HCT116 (cell line): Measurements from ENCODE around the gene SYCE1. TPM values are rescaled to one million over a fixed set of nuclear protein-coding genes. Genes with fewer than 3 reads are reported as not detected.

Experiments
- ATAC-seq: fragments of 200-7000 bp; cut with Tn5 transposase; 2 replicates; pipeline ENCODE4 v1.9.1; 2020; ENCODE audit warnings: mild to moderate bottlenecking, moderate library complexity
- BruUV-seq: library from RNA; stranded (reverse); fragments of 400-500 nt; replicated peaks from 2 replicates; lab custom pipeline; 2021; lab: Mats Ljungman, UMichigan
- CTCF ChIA-PET: fragments of 300-600 bp; sonication (Branson Sonifier 250); formaldehyde crosslinking; loops from one replicate; lab custom pipeline; 2021; ENCODE audit warnings: antibody characterized with exemption; lab: Charles Lee
- POLR2A ChIA-PET: fragments of 300-600, 350-600 bp; sonication (Branson Sonifier 250); formaldehyde crosslinking; loops from one replicate; lab custom pipeline; 2021; ENCODE audit warnings: antibody characterized with exemption; lab: Charles Lee
- RAD21 ChIA-PET, 2 experiments: fragments of 300-600 bp; sonication (Branson Sonifier 250); formaldehyde crosslinking; loops; one replicate each; lab custom pipeline; 2023; ENCODE audit warnings: low total read pairs in 2 of 2; ENCODE audit not compliant: uncharacterized antibody in 2 of 2, unreplicated experiment in 2 of 2, low non-redundant PET in 1 of 2; lab: Charles Lee
- DNase-seq: peaks from one replicate; pipeline ENCODE4 v3.0.0-alpha.2; 2010; ENCODE audit warnings: low read depth, low spot score
- H2AFZ ChIP-seq: fragments of 200-600 bp; shearing (Covaris generic), sonication (generic); 2 replicates; pipeline ENCODE4 v1.6.1; 2017; ENCODE audit warnings: low read depth, mixed run types, mixed read lengths, antibody characterized with exemption, low read length; ENCODE audit not compliant: poor library complexity, severe bottlenecking
- H3K27ac ChIP-seq: 2 replicates; pipeline ENCODE4 v1.5.1; 2012; ENCODE audit warnings: low read depth, low read length
- H3K27me3 ChIP-seq: fragments of 200-600 bp; sonication (generic); 2 replicates; pipeline ENCODE4 v1.6.1; 2016; ENCODE audit warnings: mixed run types, low read length, mixed read lengths; ENCODE audit not compliant: insufficient read depth
- H3K36me3 ChIP-seq, 2 experiments: fragments of 200-500 bp in 1 of 2; fragments of 200-600 bp in 1 of 2; sonication (Bioruptor generic) in 1 of 2; sonication (generic) in 1 of 2; 2 replicates each; pipeline versions ENCODE4 v1.5.1 to v1.6.1; 2014 to 2016; ENCODE audit warnings: low read length in 2 of 2, inconsistent platforms in 1 of 2, mixed read lengths in 1 of 2, mixed run types in 1 of 2; ENCODE audit not compliant: insufficient read depth in 2 of 2, control insufficient read depth in 1 of 2
- H3K4me1 ChIP-seq, 2 experiments: fragments of 200-600 bp in 1 of 2; sonication (generic) in 1 of 2; 2 replicates each; pipeline versions ENCODE4 v1.5.1 to v1.6.1; 2012 to 2017; ENCODE audit warnings: low read length in 2 of 2, inconsistent platforms in 1 of 2, mild to moderate bottlenecking in 1 of 2, mixed read lengths in 1 of 2, mixed run types in 1 of 2, moderate library complexity in 1 of 2; ENCODE audit not compliant: insufficient read depth in 2 of 2, control insufficient read depth in 1 of 2
- H3K4me2 ChIP-seq: fragments of 200-600 bp; sonication (generic); 2 replicates; pipeline ENCODE4 v1.6.1; 2017; ENCODE audit warnings: mixed run types, low read length, mixed read lengths
- H3K4me3 ChIP-seq, 2 experiments: fragments of 200-600 bp in 1 of 2; sonication (generic) in 1 of 2; replicated peaks in 1 of 2; 2 replicates each; pipeline ENCODE4 v1.5.1; 2011 to 2016; ENCODE audit warnings: low read length in 2 of 2, control low read depth in 1 of 2, low read depth in 1 of 2, mild to moderate bottlenecking in 1 of 2, mixed read lengths in 1 of 2, mixed run types in 1 of 2
- H3K79me2 ChIP-seq: fragments of 200-600 bp; sonication (generic); 2 replicates; pipeline ENCODE4 v1.6.1; 2017; ENCODE audit warnings: mild to moderate bottlenecking, mixed run types, low read length, moderate library complexity, mixed read lengths; ENCODE audit not compliant: insufficient read depth
- H3K9ac ChIP-seq: fragments of 200-600 bp; sonication (generic); 2 replicates; pipeline ENCODE4 v1.6.1; 2016; ENCODE audit warnings: low read length, mixed read lengths
- H3K9me2 ChIP-seq: fragments of 200-600 bp; sonication (generic), shearing (Covaris generic); 2 replicates; pipeline ENCODE4 v1.6.1; 2017; ENCODE audit warnings: mixed run types, mild to moderate bottlenecking, moderate library complexity; ENCODE audit not compliant: insufficient read depth
- H3K9me3 ChIP-seq, 2 experiments: fragments of 200-500 bp in 1 of 2; fragments of 200-600 bp in 1 of 2; sonication (Bioruptor generic) in 1 of 2; sonication (generic) in 1 of 2; 2 replicates each; pipeline ENCODE4 v1.6.1; 2014 to 2017; ENCODE audit warnings: low read length in 2 of 2, mixed read lengths in 2 of 2, inconsistent platforms in 1 of 2, low read depth in 1 of 2, mild to moderate bottlenecking in 1 of 2, mixed run types in 1 of 2, moderate library complexity in 1 of 2; ENCODE audit not compliant: control insufficient read depth in 1 of 2, insufficient read depth in 1 of 2
- H4K20me1 ChIP-seq: fragments of 200-600 bp; sonication (generic), shearing (Covaris generic); 2 replicates; pipeline ENCODE4 v1.6.1; 2017; ENCODE audit warnings: mixed run types, mild to moderate bottlenecking, moderate library complexity; ENCODE audit not compliant: insufficient read depth
- CBX3 ChIP-seq: IDR thresholded peaks from 2 replicates; pipeline ENCODE4 v1.6.1; 2012; ENCODE audit warnings: low read depth
- CEBPB ChIP-seq: IDR thresholded peaks from 2 replicates; pipeline ENCODE4 v1.6.1; 2012; ENCODE audit warnings: low read depth
- EGR1 ChIP-seq: IDR thresholded peaks from 2 replicates; pipeline ENCODE4 v1.6.1; 2012; ENCODE audit warnings: low read depth
- ELF1 ChIP-seq: IDR thresholded peaks from 2 replicates; pipeline ENCODE4 v1.6.1; 2012; ENCODE audit warnings: low read depth, borderline replicate concordance
- EZH2 ChIP-seq: fragments of 200-600 bp; sonication (generic); IDR thresholded peaks from 2 replicates; pipeline ENCODE4 v1.6.1; 2017; ENCODE audit warnings: antibody characterized with exemption, mixed run types
- EZH2phosphoT487 ChIP-seq: fragments of 200-600 bp; IDR thresholded peaks from 2 replicates; pipeline ENCODE4 v1.6.1; 2018; ENCODE audit warnings: antibody characterized with exemption, borderline replicate concordance
- FOSL1 ChIP-seq: IDR thresholded peaks from 2 replicates; pipeline ENCODE4 v1.6.1; 2012; ENCODE audit warnings: low read depth
- JUND ChIP-seq: IDR thresholded peaks from 2 replicates; pipeline ENCODE4 v1.6.1; 2012
- POLR2A ChIP-seq: IDR thresholded peaks from 2 replicates; pipeline ENCODE4 v1.7.0; 2011; ENCODE audit warnings: borderline replicate concordance; ENCODE audit not compliant: insufficient read depth, insufficient read length; ENCODE audit errors: extremely low read depth
- POLR2AphosphoS5 ChIP-seq: IDR thresholded peaks from 2 replicates; pipeline ENCODE4 v1.6.1; 2011; ENCODE audit warnings: mild to moderate bottlenecking, low read depth, low read length, moderate library complexity
- RAD21 ChIP-seq: IDR thresholded peaks from 2 replicates; pipeline ENCODE4 v1.6.1; 2012; ENCODE audit warnings: low read depth, mild to moderate bottlenecking
- SIN3A ChIP-seq: IDR thresholded peaks from 2 replicates; pipeline ENCODE4 v1.6.1; 2012; ENCODE audit warnings: low read depth
- SP1 ChIP-seq: IDR thresholded peaks from 2 replicates; pipeline ENCODE4 v1.6.1; 2012; ENCODE audit warnings: low read depth
- TCF7L2 ChIP-seq: IDR thresholded peaks from 2 replicates; pipeline ENCODE4 v1.7.0; 2011; ENCODE audit warnings: borderline replicate concordance, inconsistent platforms; ENCODE audit not compliant: insufficient read depth, insufficient read length; ENCODE audit errors: extremely low read depth
- YY1 ChIP-seq: IDR thresholded peaks from 2 replicates; pipeline ENCODE4 v1.6.1; 2011; ENCODE audit warnings: low read length, low read depth, moderate library complexity, mild to moderate bottlenecking; ENCODE audit not compliant: insufficient replicate concordance; ENCODE audit errors: extremely low read depth
- ZFX ChIP-seq: fragments of 450-650 bp; IDR thresholded peaks from 2 replicates; pipeline ENCODE4 v1.6.1; 2017
- ZNF274 ChIP-seq: fragments of 200-500 bp; sonication (Bioruptor generic); IDR thresholded peaks from 2 replicates; pipeline ENCODE4 v1.6.1; 2014; ENCODE audit warnings: mild to moderate bottlenecking, low read depth, low read length, inconsistent platforms
- intact Hi-C: fragments of 100-400 bp; cut with micrococcal nuclease; formaldehyde crosslinking; loops from 2 replicates; pipeline ENCODE4 v1.10.0; 2022
- total RNA-seq: library from RNA; stranded (reverse); gene quantifications from one replicate; pipeline ENCODE4 v1.2.1, GENCODE V29; 2021; ENCODE audit not compliant: unreplicated experiment
- TF ChIP-seq, protein P1 (sequence below): IDR thresholded peaks from 2 replicates; pipeline ENCODE4 v1.6.1; 2012; ENCODE audit warnings: low read depth
- TF ChIP-seq, protein P2 (sequence below): IDR thresholded peaks from 2 replicates; pipeline ENCODE4 v1.6.1; 2012
- TF ChIP-seq, protein P3 (sequence below), 3 experiments: fragments of 200-600 bp in 1 of 3; sonication (generic) in 1 of 3; IDR thresholded peaks in 2 of 3; conservative IDR thresholded peaks in 1 of 3; 2 replicates each; pipeline ENCODE4 v1.5.1; 2012 to 2017; ENCODE audit warnings: low read depth in 2 of 3, low read length in 2 of 3, antibody characterized with exemption in 1 of 3, borderline replicate concordance in 1 of 3, control low read depth in 1 of 3, mild to moderate bottlenecking in 1 of 3, mixed read lengths in 1 of 3, mixed run types in 1 of 3, moderate library complexity in 1 of 3; ENCODE audit not compliant: insufficient read depth in 1 of 3

The SYCE1 gene
- total RNA-seq, 1 experiment from 2014 or later = not detected

DNA sequence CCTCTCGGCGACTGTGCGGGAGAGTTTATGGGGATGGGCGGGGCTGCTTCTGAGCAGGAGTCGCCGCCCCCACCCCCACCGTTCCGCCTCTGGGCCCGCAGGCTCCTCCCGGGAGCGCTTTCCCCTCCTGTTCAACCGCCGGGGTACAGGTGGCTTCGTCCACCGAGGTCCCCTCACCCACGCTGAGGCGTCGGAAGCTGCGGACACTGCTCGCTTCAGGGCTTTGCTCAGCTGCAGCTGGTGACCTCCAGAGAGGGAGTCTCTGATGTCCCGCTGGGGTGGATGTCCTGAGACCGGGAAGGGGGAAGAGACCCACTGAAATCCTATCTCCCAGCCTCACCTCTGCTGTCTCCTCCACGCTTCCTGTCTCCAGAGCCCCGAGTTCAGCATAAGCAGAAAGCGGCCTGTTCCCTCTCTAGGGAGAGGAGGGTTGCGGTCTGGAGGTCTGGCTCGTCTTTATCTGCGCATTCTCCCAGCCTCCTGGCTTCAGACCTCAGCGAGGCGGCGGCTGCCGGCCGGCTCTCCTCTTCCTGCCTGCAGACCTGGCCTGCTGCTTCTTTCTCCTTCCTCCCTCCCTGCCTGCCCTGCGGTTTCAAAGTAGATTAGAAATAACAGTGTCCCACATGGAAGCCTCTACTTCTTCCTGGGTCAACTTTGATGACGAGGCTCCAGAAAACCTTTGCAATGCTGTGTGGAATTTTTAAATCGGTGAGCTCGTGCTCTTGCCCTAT is 36.4 kb downstream of the SYCE1 start:
- intact Hi-C loops = no loop called here
- Histone ChIP-seq H3K4me3 (no peak overlapping the region), H3K79me2 (no peaks in the 10 kb centered on the region), H3K4me1 (peaks cover 0 to 3% of the 10 kb centered on the region in 2 experiments; a peak in 2 of 4 replicates), H4K20me1 (no peaks in the 10 kb centered on the region), H2AFZ (no peak overlapping the region), H3K27ac (no peak overlapping the region), H3K36me3 (no peaks in the 10 kb centered on the region), H3K9ac (no peak overlapping the region), H3K9me3 (no peaks in the 10 kb centered on the region), H3K9me2 (no peaks in the 10 kb centered on the region), H3K27me3 (no peaks in the 10 kb centered on the region), H3K4me2 (no peak overlapping the region)
- no peak for ATAC-seq
- DNase-seq = no peak
- TF ChIP-seq, protein P1, sequence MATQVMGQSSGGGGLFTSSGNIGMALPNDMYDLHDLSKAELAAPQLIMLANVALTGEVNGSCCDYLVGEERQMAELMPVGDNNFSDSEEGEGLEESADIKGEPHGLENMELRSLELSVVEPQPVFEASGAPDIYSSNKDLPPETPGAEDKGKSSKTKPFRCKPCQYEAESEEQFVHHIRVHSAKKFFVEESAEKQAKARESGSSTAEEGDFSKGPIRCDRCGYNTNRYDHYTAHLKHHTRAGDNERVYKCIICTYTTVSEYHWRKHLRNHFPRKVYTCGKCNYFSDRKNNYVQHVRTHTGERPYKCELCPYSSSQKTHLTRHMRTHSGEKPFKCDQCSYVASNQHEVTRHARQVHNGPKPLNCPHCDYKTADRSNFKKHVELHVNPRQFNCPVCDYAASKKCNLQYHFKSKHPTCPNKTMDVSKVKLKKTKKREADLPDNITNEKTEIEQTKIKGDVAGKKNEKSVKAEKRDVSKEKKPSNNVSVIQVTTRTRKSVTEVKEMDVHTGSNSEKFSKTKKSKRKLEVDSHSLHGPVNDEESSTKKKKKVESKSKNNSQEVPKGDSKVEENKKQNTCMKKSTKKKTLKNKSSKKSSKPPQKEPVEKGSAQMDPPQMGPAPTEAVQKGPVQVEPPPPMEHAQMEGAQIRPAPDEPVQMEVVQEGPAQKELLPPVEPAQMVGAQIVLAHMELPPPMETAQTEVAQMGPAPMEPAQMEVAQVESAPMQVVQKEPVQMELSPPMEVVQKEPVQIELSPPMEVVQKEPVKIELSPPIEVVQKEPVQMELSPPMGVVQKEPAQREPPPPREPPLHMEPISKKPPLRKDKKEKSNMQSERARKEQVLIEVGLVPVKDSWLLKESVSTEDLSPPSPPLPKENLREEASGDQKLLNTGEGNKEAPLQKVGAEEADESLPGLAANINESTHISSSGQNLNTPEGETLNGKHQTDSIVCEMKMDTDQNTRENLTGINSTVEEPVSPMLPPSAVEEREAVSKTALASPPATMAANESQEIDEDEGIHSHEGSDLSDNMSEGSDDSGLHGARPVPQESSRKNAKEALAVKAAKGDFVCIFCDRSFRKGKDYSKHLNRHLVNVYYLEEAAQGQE = no peak
- TF ChIP-seq CEBPB = no peak
- TF ChIP-seq SIN3A = no peak
- no peak for TF ChIP-seq CBX3
- TF ChIP-seq POLR2A = no peak
- TF ChIP-seq ZNF274 = no peak
- TF ChIP-seq POLR2AphosphoS5 = no peak
- TF ChIP-seq TCF7L2 = no peak
- no peak for TF ChIP-seq SP1
- no peak for TF ChIP-seq ELF1
- no peak for TF ChIP-seq EGR1
- TF ChIP-seq RAD21 = no peak
- TF ChIP-seq EZH2phosphoT487 = no peak
- TF ChIP-seq JUND = no peak
- TF ChIP-seq, protein P2, sequence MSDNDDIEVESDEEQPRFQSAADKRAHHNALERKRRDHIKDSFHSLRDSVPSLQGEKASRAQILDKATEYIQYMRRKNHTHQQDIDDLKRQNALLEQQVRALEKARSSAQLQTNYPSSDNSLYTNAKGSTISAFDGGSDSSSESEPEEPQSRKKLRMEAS = no peak
- TF ChIP-seq FOSL1 = no peak
- TF ChIP-seq, protein P3, sequence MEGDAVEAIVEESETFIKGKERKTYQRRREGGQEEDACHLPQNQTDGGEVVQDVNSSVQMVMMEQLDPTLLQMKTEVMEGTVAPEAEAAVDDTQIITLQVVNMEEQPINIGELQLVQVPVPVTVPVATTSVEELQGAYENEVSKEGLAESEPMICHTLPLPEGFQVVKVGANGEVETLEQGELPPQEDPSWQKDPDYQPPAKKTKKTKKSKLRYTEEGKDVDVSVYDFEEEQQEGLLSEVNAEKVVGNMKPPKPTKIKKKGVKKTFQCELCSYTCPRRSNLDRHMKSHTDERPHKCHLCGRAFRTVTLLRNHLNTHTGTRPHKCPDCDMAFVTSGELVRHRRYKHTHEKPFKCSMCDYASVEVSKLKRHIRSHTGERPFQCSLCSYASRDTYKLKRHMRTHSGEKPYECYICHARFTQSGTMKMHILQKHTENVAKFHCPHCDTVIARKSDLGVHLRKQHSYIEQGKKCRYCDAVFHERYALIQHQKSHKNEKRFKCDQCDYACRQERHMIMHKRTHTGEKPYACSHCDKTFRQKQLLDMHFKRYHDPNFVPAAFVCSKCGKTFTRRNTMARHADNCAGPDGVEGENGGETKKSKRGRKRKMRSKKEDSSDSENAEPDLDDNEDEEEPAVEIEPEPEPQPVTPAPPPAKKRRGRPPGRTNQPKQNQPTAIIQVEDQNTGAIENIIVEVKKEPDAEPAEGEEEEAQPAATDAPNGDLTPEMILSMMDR (IDR thresholded peaks at IDR 0.05 in 2 of 3, conservative IDR thresholded peaks at IDR 0.05 in 1 of 3; ENCODE audit: borderline replicate concordance in 1 of 3, insufficient read depth in 1 of 3, low read depth in 2 of 3, low read length in 2 of 3) = no peak
- TF ChIP-seq ZFX = no peak
- no peak for TF ChIP-seq YY1
- no peak for TF ChIP-seq EZH2
- CTCF ChIA-PET = no interaction called here
- POLR2A ChIA-PET = no interaction called here
- BruUV-seq = no TSS peak
- RAD21 ChIA-PET = no interaction called here
